HG03159 (cell line): ENCODE results near the gene ITGA6.

Experiments used
- ATAC-seq: cut with Tn5 transposase; IDR thresholded peaks from one replicate; pipeline ENCODE4 v1.9.1; 2021; ENCODE audit warnings: mild to moderate bottlenecking, moderate library complexity; ENCODE audit not compliant: unreplicated experiment

ITGA6 gene

DNA sequence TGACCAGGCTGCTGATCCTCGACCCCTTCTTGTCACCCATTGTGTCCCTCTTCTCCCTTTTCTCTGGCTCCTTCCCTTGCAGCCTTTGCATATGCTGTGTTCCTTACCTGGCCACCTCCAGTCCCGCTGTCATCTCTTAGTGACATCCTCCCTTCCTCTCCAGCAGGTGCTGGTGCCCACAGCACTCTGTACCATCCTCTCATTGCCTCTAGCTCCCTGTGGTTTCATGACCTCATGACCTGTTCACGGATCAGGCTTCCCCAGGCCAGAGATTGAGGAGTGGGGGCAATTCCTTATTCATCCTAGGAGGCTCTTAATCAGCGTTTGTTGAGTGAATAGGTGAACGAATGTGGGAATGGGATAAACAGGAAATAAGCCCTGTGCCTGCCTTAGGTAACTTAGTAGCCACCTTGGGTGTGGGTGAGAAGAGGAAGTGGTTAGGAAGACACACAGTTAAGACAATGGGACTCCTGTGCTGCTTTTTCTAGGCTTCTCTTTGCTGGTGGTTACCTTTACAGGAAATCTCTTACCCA is 35.5 kb downstream of the ITGA6 start:
- ATAC-seq, result peak; percentile 65

DNA sequence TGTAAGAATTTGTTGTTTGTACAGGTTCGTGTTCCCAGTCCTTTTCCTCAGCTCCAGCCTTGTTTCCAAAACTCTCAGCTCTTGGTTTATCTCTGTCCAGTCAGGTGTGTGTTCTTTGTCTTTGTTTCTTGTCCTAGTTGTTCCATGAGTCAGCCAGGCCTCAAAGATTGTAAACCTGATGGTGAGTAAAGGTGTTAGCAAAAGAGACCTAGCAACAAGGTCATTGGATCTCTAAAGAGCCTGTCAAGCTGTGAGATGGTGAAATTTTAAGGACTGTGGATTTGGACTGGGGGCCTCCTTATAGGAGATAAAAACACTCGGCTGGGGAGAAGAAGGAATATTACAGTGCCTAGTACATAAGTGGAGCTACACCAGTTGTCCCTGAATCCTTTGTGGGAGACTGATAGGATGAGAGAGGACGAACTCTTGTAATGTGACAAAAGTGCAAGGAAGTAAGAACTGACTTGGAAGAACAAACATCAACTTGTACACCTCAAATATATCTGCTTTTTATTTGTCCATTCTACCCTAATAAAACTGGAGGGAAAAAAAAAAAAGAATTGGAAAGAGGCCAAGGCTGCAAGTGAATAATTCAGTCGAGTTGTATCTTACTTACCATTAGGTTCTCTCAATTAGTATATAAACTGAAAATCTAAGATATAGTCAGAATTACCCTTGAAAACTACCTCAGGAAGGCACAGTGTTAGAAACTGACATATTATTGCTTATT is 37.2 kb downstream of the ITGA6 start:
- ATAC-seq, result no peak

DNA sequence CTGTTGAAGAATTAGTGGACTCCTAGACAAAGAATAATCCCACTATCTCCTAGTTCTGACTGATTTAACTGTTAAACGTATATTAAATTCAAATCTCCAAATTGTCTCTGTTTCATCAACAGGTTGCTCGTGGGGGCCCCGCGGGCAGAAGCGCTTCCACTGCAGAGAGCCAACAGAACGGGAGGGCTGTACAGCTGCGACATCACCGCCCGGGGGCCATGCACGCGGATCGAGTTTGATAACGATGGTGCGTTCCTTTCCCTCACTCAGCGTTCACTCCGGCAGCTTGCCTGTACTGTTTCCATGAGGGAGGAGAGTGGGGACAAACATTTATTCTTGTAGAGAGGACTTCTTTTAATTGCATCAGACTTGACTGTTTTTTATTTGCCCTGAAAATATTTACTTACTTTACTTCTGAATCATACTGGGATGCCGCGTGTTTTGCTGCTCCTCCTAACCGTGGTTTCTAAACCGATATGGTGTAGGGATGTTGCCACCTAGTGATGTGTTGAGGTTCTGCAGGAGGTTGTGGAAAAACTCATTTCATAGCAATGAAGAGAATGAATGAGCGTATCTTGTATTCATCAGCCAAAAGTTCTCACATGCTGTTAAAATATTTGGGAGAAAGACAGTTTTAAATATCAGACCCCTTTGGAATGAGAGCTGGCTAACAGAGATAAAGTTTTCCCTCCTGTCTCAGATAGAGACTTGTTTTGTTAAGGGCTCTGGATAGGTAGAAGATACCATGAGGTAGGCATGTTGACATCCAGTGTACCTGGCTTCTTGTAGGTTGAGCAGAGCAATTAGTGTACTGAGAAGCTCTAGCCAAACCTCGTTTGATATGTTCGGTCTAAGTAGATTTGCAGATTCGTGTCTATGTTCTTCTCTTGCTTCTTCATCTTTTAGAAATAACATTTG is 38.3 kb downstream of the ITGA6 start:
- no peak for ATAC-seq

DNA sequence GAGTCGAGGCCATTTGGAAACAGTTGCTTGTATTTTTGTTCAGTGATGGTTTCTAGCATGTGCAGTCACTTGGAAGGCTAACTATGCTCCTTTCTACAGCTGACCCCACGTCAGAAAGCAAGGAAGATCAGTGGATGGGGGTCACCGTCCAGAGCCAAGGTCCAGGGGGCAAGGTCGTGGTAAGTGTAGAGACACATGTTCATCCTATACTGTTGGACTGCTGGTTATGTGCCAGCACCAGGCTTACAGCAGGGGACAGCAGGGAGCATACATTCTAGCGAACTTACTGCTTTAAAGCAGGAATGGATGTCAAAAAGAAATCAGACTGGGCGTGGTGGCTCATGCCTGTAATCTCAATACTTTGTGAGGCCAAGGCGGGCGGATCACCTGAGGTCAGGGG is 40.0 kb downstream of the ITGA6 start:
- no peak for ATAC-seq

DNA sequence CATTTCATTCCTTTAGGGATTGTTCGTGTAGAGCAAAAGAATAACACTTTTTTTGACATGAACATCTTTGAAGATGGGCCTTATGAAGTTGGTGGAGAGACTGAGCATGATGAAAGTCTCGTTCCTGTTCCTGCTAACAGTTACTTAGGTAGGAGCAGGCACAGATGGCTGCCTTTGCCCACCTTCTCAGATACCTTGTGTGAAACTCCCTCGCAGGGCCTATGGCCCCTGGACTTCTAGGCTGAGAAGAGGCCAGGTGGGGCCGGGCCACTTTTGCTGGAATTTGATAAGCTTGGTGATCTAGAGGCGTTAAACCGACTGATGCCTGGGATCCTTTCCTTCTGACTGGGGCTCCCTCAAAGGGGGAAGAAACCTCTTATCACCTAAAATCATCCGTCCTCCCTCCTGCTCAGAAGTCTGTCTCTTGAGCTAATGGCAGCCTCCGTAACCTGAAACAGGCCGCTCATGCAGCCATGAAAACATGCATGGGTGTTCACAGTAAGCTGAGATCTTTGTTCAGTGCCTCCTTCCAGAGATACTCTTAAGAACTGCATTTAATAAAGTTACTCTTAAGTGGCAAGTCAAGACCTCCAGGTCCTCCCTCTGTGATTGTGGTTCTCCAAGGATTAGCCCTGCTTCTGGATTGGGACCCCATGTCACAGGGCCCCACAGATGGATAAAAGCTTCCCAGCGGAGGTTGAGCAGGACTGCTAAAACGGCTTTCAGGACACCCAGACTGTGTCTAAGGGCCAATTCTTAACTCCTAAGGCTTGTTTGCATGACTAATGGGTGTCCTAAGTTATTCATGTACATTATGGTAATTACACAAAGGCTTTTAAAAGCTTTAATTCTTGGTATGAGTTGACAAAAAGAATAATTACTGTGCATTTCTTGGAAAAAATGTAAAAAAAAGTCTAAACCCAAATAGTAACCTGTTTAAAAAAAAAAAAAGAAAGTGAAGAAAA is 43.9 kb downstream of the ITGA6 start:
- ATAC-seq, result no peak

DNA sequence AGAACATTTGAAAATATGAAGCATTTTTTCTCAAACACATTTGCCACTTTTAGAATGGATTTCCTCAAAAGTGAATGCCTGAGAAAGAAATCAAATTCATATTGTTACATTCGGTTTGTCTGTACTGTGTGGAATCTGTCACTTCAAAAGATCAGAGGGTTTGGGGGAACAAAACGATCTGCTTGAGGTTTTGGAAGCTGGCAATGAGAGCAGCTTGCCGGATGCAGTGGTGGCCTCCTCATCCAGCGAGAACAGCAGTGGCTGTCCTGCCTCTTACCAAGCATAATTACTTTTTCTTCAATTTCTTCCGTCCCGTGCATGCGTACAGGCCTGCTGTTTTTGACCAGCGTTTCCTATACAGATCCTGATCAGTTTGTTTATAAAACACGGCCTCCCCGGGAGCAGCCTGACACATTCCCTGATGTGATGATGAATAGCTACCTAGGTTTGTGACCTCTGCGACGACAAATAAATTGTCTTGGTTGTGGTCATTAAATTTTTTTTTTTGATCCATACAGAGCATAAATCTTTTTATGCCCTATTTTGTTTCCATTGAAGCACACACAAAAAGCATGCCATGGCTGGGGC is 45.2 kb downstream of the ITGA6 start:
- no peak for ATAC-seq

DNA sequence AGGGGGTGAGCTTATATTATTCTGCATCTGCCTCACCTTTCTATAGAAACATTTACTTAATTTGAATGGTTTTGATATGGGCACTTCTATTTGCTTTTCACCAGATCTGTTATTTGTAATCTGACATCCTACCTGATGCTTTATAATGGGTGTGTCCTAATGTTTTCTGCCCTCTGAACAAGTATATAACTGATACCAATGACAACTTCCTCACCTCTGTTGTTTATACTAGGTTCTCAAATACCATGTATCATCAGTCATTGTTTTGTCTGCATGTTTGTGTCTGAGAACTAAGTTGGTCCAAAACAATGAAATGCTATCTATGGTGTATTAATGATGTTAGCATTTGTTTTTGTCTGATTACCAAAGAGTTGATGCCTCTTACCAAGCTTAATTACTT is 45.8 kb downstream of the ITGA6 start:
- no peak for ATAC-seq

DNA sequence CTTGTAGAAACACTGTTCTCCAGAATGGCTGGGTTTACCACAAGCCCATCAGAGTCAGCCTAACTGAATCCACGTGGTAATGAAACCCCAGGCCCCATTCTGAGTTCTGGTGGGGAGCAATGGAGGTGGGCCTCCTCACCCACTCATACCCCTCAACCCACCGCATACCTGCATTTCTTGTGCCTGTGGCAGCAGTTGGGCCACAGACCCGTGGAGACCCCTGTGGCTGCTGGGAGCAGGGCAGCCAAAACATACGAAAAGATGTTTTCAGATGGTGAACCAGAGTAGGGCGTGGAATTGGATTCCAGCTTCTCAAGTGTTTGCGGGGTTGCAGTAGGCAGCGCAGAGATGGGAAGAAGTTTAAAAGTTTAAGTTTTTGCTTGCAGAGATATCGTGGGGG is 51.0 kb downstream of the ITGA6 start:
- no peak for ATAC-seq

DNA sequence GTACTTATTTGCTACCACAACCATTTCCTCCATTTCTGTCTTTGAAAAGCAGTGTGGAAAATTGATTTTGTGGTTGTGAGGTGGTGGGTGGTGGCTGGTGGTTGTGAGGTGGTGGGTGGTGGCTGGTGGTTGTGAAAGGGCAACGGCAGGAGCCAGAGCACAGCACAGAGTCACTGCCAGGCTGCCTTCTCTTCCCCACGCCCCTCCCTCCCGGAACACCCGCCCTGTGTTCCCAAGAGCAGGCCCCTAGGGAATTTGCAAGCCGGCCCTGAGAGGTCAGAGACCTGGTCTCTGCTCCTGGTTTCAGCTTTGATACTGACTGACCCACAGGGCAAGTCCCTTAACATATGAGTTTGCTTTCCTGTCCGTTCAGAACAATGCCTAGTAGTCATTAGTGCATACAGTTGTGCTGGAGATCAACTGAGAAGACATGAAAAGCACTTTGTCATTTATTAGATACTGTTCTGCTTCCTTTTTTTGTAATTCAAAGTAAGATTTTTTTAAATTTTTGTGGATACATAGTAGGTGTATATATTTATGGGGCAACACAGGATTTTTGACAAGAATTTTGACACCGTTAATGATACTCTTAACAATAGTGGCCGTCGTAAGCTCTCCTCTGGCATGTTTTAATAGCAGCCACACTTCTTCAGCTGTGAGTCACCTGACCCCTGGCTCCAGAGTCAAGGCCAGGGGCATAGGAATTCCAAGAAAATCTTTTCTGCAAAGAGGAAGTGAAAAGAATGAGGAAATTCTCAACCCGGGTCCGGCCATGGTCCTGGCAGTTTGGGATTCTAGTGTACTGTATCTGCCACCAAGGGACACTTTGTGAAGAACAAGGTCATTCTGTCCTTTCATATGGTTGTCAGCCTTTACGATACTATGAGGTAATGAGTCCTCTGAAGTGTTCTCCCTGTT is 53.2 kb downstream of the ITGA6 start:
- no peak for ATAC-seq

DNA sequence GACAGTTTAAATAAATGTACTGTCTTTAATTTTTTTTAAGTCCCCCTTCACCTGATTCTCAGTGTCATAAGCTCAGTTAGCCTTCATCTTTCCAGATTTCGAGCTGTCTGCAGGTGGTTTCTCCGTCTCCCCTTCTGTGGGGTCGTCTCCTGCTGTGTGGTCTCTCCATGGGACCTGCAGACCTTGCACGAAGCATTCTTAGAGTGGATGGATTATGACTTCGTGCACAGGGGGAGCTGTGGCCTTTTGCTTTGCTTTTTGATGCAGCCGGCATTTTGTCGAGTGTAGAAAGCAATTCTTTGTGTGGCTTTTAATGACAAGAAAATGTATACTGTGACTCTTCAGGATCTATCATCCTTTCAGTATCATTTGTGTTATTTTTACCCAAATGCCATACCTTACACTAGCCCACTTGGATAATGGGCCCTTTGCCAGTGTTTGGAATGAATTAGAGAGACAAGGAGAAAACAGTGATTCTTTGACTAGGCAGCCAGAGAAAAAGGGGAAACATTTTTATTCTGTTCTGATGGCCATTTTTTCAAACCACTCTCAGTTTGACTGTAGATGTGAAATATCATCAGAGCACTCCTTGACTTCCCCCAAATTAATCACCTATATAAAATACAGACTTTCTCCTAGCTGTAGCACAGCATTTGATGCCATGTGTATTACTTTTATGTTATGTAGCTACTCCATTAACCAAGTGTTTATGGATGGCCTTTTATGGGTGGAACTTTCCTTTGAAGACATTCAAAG is 54.3 kb downstream of the ITGA6 start:
- no peak for ATAC-seq

DNA sequence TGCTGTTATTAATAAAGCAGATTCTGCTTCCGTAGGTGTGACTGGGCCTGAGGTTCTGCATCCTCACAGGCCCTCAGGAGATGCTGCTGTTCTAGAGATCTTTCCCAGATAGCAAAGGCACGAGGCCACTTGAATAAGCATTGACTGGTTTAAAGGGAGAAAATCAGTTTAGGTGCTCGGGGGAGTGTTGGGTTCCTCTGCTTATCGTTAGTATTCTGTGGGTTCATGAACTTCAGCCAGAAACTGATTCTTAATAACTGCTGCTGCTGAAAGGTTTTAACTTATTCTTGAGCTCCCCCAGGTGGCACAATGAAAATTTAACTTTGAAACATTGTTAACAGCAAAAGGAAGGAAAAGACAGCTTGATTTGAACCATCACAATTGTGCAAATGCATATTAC is 56.9 kb downstream of the ITGA6 start:
- ATAC-seq, result no peak

DNA sequence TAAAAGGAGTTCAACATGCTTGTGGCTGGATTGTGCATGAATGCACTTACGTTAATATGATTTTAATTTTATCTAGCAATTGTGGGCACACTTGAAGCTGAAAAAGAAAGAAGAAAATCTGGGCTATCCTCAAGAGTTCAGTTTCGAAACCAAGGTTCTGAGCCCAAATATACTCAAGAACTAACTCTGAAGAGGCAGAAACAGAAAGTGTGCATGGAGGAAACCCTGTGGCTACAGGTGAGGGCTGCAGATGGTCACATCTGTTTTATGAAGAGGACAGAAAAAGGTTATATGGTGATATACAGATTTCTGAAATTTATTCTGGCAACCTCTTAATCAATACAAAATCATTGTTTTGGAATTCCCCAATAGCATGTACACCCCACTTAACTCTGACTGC is 57.3 kb downstream of the ITGA6 start:
- peak; percentile 49 for ATAC-seq

DNA sequence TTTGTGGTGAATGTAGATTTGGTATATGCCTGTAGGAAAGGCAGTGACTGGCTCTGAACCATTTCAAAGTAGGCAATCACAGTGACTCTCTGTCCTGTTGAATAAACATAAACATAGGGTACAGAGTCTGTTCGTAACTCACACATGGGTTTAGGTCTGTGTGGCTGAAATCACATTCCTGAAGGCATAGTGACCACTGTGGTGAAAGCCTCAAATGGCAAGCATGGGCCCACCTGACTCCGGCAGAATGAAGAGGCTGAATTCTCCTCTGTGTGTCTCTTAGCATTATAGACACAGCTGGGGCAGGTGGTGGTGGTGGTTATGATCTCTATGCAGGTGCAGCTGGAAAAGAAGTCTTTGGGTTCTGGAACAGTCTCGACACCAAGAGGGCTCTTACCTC is 61.2 kb downstream of the ITGA6 start:
- ATAC-seq, result no peak

DNA sequence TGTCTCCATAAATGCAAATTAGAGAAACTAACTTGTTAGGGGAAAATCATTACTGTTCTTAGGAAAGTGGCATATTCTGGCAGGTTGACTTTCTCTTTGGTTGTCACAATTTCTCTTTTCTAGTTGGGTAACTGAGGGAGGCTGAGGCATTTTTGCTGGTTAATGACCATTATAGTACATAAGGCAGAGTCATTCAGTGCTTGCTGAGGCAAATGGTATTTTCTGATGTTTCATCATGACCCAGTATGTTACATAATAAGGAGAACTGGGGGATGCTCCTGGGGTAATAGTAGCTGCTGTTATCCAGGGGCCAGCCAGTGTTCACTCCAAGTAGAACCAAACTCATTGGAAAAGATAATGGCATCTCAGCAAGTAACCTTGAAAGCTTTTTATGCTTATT is 62.3 kb downstream of the ITGA6 start:
- no peak for ATAC-seq

DNA sequence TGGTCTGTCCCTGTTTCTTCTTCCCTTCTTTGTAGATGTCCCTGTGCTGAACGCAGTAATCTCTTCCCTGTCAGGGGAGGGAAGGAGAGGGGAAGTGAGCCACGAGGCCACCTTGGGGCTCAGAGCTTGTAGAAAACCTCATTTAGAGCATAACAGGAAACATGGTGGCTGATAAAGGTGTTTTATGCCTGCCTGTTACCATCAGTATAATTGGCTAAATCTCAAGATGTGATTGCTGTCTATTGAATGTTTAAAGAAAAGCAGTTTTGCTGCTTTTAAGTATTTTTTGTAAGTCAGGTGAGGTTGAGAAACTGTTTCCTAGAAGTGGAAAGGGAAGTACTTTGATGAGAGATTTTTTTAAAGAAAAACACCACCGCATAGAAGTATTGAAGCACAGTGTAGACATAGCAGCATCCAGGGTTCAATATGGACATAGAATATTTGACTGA is 68.8 kb downstream of the ITGA6 start:
- ATAC-seq, result no peak

DNA sequence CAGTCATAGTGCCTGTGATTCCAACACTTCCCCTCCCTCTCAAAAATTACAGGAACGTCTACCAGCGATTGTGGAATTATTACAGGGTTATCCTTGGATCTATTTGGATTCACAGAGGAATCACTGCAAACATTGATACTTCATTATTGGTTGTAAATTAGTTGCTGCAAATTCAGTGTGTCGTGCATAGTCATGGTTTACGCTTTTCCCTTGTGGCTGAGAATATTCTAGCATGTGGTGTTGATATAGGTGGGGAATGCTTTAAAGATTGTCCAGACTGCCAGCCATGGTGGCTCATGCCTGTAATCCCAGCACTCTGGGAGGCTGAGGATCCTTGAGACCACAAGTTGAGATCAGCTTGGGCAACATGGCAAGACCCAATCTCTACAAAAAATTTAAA is 79.8 kb downstream of the ITGA6 start:
- no peak for ATAC-seq

DNA sequence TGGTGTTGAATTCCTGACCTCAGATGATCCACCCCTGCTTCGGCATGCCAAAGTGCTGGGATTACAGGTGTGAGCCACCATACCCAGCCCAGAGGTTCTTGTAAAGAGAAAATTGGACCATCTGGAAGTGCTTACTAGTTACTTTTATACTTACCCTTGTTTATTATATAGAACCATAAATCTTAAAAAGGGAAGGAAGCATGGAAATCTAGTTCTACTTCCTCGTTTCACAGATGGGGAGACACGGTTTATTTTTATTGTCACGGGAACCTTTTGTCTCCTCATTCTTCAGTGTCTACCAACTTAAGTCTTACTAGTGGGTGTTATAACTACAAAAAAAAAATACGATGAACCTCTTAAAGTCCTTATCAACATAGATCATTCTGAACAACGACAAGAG is 82.7 kb downstream of the ITGA6 start:
- ATAC-seq, result no peak

DNA sequence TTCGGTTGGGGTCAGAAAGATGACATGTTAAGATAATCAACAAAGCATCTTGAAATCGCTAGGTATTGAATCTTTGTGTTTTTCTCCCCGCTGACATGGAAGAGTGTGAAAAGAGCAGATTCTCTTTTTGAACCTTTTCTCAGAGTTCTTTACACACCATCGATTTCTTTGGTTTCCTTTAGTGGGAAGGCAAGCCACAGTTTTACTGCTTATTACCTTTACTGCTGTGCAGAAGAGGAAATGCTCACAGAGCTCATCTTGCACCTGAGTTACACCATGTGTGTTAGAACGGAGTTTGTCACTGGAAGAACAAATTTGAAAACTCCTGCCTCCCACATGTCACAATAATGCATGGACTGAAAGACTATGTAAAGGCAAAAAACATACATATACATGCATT is 83.2 kb downstream of the ITGA6 start:
- no peak for ATAC-seq
